H1 (cell line): ENCODE measurements around the gene ITGA11. TPM values are rescaled to one million over a fixed set of nuclear protein-coding genes. Genes with fewer than 3 reads are reported as not detected.

Experiments used
- CHD1 ChIP-seq: IDR thresholded peaks from 2 replicates; pipeline ENCODE4 v1.6.1; 2012; ENCODE audit warnings: low read depth, low read length, improper control_type of control experiment
- JUND ChIP-seq: IDR thresholded peaks from 2 replicates; pipeline ENCODE4 v1.6.1; 2011; ENCODE audit warnings: mild to moderate bottlenecking, improper control_type of control experiment, low read length
- KDM4A ChIP-seq: IDR thresholded peaks from one replicate; pipeline ENCODE4 v1.7.1; 2012; ENCODE audit warnings: low read depth, mild to moderate bottlenecking, moderate library complexity, low read length, inconsistent platforms; ENCODE audit not compliant: severe bottlenecking
- NRF1 ChIP-seq: IDR thresholded peaks from 2 replicates; pipeline ENCODE4 v1.6.1; 2011; ENCODE audit warnings: mild to moderate bottlenecking, low read depth, low read length, improper control_type of control experiment
- PHF8 ChIP-seq: fragments of 200-600 bp; sonication (generic); conservative IDR thresholded peaks from 2 replicates; pipeline ENCODE4 v1.7.1; 2012; ENCODE audit warnings: low read depth, mild to moderate bottlenecking, inconsistent platforms, low read length, moderate library complexity
- RNF2 ChIP-seq: fragments of 200-900, 300-1000 bp; sonication (generic); IDR thresholded peaks from 2 replicates; pipeline ENCODE4 v1.7.1; 2016; ENCODE audit warnings: borderline replicate concordance, low read depth, mild to moderate bottlenecking, antibody characterized with exemption, low read length; ENCODE audit not compliant: poor library complexity, severe bottlenecking; ENCODE audit errors: missing control alignments
- SIN3A ChIP-seq, 2 experiments: IDR thresholded peaks in 1 of 2; conservative IDR thresholded peaks in 1 of 2; 2 replicates each; pipeline ENCODE4 v1.6.1; 2011 to 2012; ENCODE audit warnings: low read length in 2 of 2, improper control_type of control experiment in 1 of 2, low read depth in 1 of 2, mild to moderate bottlenecking in 1 of 2
- polyA plus RNA-seq, 7 experiments: library from polyadenylated mRNA; depleted of rRNA in 3 of 7; stranded (reverse) in 5 of 7; unstranded in 2 of 7; fragments of >200 nt in 5 of 7; fragments of 200-250 nt in 2 of 7; gene quantifications; 1 replicate in 5 of 7; 2 replicates in 1 of 7; 4 replicates in 1 of 7; pipeline versions ENCODE4 v1.2.1 to v1.2.3, GENCODE V29; 2011 to 2013; ENCODE audit warnings: missing spikeins in 2 of 7, mixed read lengths in 2 of 7
- total RNA-seq: library from RNA; stranded (reverse); fragmentation: NEBNext Ultra II Directional; extraction: Animal tissue kit (Norgen Biotek cat#: 25700); gene quantifications from 2 replicates; pipeline ENCODE4 v1.2.1, GENCODE V29; 2021

Gene ITGA11
- total and polyA plus RNA-seq, 2 of the 8 experiments (the other 6 are each of a cell fraction or from before 2014, with no cell fraction given): 0.05 to 0.06 TPM

- TF ChIP-seq KDM4A (no peak), JUND (no peak), SIN3A (conservative IDR thresholded peaks at IDR 0.05 in 1 of 2, IDR thresholded peaks at IDR 0.05 in 1 of 2; ENCODE audit: low read depth in 1 of 2, low read length in 2 of 2) (no peak), RNF2 (no peak), PHF8 (no peak), CHD1 (no peak), NRF1 (no peak)
Measured at GRCh38 chr15:68427366-68427765, 4.6 kb downstream of the ITGA11 start (continued).
